Right ventricle myocardium superior (tissue), 1 donor: ENCODE results near the gene SMC6. TPM values are rescaled to one million over a fixed set of nuclear protein-coding genes. Genes with fewer than 3 reads are reported as not detected.
A peak's percentile ranks its signal among the peaks of the same experiment; 100 is the strongest.

Experiments
- ATAC-seq: fragments of 200-7000 bp; cut with Tn5 transposase; one replicate; pipeline ENCODE4 v1.9.1; 2020; ENCODE audit warnings: mild to moderate bottlenecking; ENCODE audit not compliant: poor library complexity
- DNase-seq: peaks from one replicate; pipeline ENCODE4 v3.0.0-alpha.2; 2020
- intact Hi-C: fragments of 100-400 bp; cut with DNase I; formaldehyde crosslinking; loops from one replicate; pipeline ENCODE4 v1.11.2; 2022
- long read RNA-seq: library from polyadenylated mRNA; unstranded; transcript quantifications from one replicate; pipeline ENCODE4 v2.0.0, GENCODE V29; 2021
- total RNA-seq: library from RNA; stranded (reverse); fragmentation: NEBNext Ultra II Directional; extraction: Animal tissue kit (Norgen Biotek cat#: 25700); gene quantifications from one replicate; pipeline ENCODE4 v1.2.1, GENCODE V29; 2021
- donor health status: DM: no; HTN: yes; CAD: no; lungs with severe emphysema.

SMC6 gene
- 12.1 TPM for total RNA-seq
- long read RNA-seq, full-length matches to known transcripts: 22 of 36 reads
- long read RNA-seq, partial matches to known transcripts: 5 of 36 reads
- long read RNA-seq, other reads (novel, unspliced or antisense): 9 of 36 reads

GRCh38 chr2:17753803-17754663, at the start of gene SMC6, which contains the start of gene GEN1:
Gene SMC6 (minus strand): TSS chr2:17753810. CDS start chr2:17745946, 7,864 bp downstream.
Gene GEN1 (plus strand): TSS chr2:17754138. CDS start chr2:17759944, 5,806 bp downstream.
- intact Hi-C loops: loop anchor here (2.0 kb wide), 1 partner anchor 73 kb away; no protein-coding TSS in a partner anchor
- peak; percentile 99 for ATAC-seq
- DNase-seq: peak; percentile 94

GRCh38 chr2:17800693-17801458, 47.3 kb upstream of the SMC6 start:
- intact Hi-C loops: no loop called here
- ATAC-seq (no peak), DNase-seq (no peak)

GRCh38 chr2:17800219-17800618, 46.6 kb upstream of the SMC6 start:
- DNase-seq: no peak
- ATAC-seq: peak; percentile 93
- intact Hi-C loops: no loop called here

- DNase-seq (no peak), ATAC-seq (peak; percentile 76)
- intact Hi-C loops: no loop called here
Measured at GRCh38 chr2:17799301-17800120, 45.9 kb upstream of the SMC6 start.

GRCh38 chr2:17798338-17798737, 44.7 kb upstream of the SMC6 start:
- DNase-seq (no peak), ATAC-seq (no peak)
- intact Hi-C loops: no loop called here

- intact Hi-C loops: no loop called here
- no peak for DNase-seq
- ATAC-seq: no peak
Measured at GRCh38 chr2:17795309-17795708, 41.7 kb upstream of the SMC6 start.

- intact Hi-C loops: no loop called here
- no peak for ATAC-seq
- no peak for DNase-seq
Measured at GRCh38 chr2:17793803-17794354, 40.3 kb upstream of the SMC6 start.

- ATAC-seq (no peak), DNase-seq (no peak)
- intact Hi-C loops: no loop called here
Measured at GRCh38 chr2:17793296-17793695, 39.7 kb upstream of the SMC6 start.

GRCh38 chr2:17792515-17792914, 38.9 kb upstream of the SMC6 start:
- DNase-seq (no peak), ATAC-seq (no peak)
- intact Hi-C loops: no loop called here

- intact Hi-C loops: no loop called here
- ATAC-seq: no peak
- no peak for DNase-seq
Measured at GRCh38 chr2:17791817-17792130, 38.2 kb upstream of the SMC6 start.

- DNase-seq (no peak), ATAC-seq (no peak)
- intact Hi-C loops: no loop called here
Measured at GRCh38 chr2:17791121-17791816, 37.7 kb upstream of the SMC6 start.

- ATAC-seq (no peak), DNase-seq (no peak)
- intact Hi-C loops: no loop called here
Measured at GRCh38 chr2:17790536-17790935, 36.9 kb upstream of the SMC6 start.

- DNase-seq (no peak), ATAC-seq (no peak)
- intact Hi-C loops: no loop called here
Measured at GRCh38 chr2:17788773-17789172, 35.2 kb upstream of the SMC6 start.

- intact Hi-C loops: no loop called here
- DNase-seq (no peak), ATAC-seq (no peak)
Measured at GRCh38 chr2:17786727-17787126, 33.1 kb upstream of the SMC6 start.

- intact Hi-C loops: no loop called here
- DNase-seq (no peak), ATAC-seq (no peak)
Measured at GRCh38 chr2:17781482-17781881, 27.9 kb upstream of the SMC6 start.

GRCh38 chr2:17780546-17780945, 26.9 kb upstream of the SMC6 start:
- intact Hi-C loops: no loop called here
- DNase-seq (no peak), ATAC-seq (no peak)

- no peak for DNase-seq
- intact Hi-C loops: no loop called here
- peak; percentile 44 for ATAC-seq
Measured at GRCh38 chr2:17772532-17772931, 18.9 kb upstream of the SMC6 start.

GRCh38 chr2:17771956-17772355, 18.3 kb upstream of the SMC6 start:
- DNase-seq: no peak
- ATAC-seq: peak; percentile 78
- intact Hi-C loops: no loop called here
